HepG2 (cell line): ENCODE results near the gene HDLBP. TPM values are rescaled to one million over a fixed set of nuclear protein-coding genes. Genes with fewer than 3 reads are reported as not detected.

ENCODE experiments used
- ATAC-seq: fragments of 200-7000 bp; cut with Tn5 transposase; 3 replicates; pipeline ENCODE4 v1.9.1; 2020; ENCODE audit warnings: mild to moderate bottlenecking, moderate library complexity
- BruUV-seq: library from RNA; stranded (reverse); fragments of 400-500 nt; replicated peaks from 2 replicates; lab custom pipeline; 2021; lab: Mats Ljungman, UMichigan
- CTCF ChIA-PET: fragments of 300-600 bp; formaldehyde crosslinking; extraction: SDS; loops from one replicate; lab custom pipeline; 2021; ENCODE audit warnings: low total read pairs, inconsistent platforms, low intra/inter-chr PET ratio; lab: Yijun Ruan, JAX
- POLR2A ChIA-PET: fragments of 350-600 bp; sonication (Branson Sonifier 250); formaldehyde crosslinking; loops from one replicate; lab custom pipeline; 2020; ENCODE audit warnings: antibody characterized with exemption, inconsistent platforms; lab: Yijun Ruan, JAX
- DNase-seq: peaks from one replicate; pipeline ENCODE4 v3.0.0-alpha.2; 2015; ENCODE audit warnings: low spot score
- FAIRE-seq: peaks from 3 replicates; lab custom pipeline; 2011; peaks lifted over from hg19 to GRCh38; lab: Jason Lieb, UNC
- H2AFZ ChIP-seq: one replicate; pipeline ENCODE4 v1.6.1; 2011; ENCODE audit warnings: low read length, inconsistent platforms
- H3K27ac ChIP-seq: fragments of 300-600 bp; 3 replicates; pipeline ENCODE4 v1.8.0; 2011; ENCODE audit warnings: mixed run types, mild to moderate bottlenecking, mixed read lengths, low read length, inconsistent platforms; ENCODE audit not compliant: insufficient read depth; ENCODE audit errors: extremely low read length
- H3K27me3 ChIP-seq, 2 experiments: fragments of 200-600 bp in 1 of 2; 2 replicates in 1 of 2; 3 replicates in 1 of 2; pipeline versions ENCODE4 v1.6.0 to v1.8.0; 2011; ENCODE audit warnings: low read length in 2 of 2, mild to moderate bottlenecking in 2 of 2, moderate library complexity in 2 of 2, inconsistent platforms in 1 of 2; ENCODE audit not compliant: insufficient read depth in 2 of 2, control insufficient read depth in 1 of 2
- H3K36me3 ChIP-seq, 2 experiments: fragments of 200-600 bp in 1 of 2; replicated peaks in 1 of 2; 2 replicates in 1 of 2; 3 replicates in 1 of 2; pipeline versions ENCODE4 v1.5.1 to v1.8.0; 2011; ENCODE audit warnings: low read length in 2 of 2, inconsistent platforms in 1 of 2; ENCODE audit not compliant: insufficient read depth in 2 of 2, control insufficient read depth in 1 of 2
- H3K4me1 ChIP-seq: 2 replicates; pipeline ENCODE4 v1.5.1; 2012; ENCODE audit warnings: low read length, inconsistent platforms; ENCODE audit not compliant: insufficient read depth
- H3K4me2 ChIP-seq: 2 replicates; pipeline ENCODE4 v1.6.0; 2011; ENCODE audit warnings: low read depth, low read length, inconsistent platforms
- H3K4me3 ChIP-seq, 3 experiments: fragments of 200-600 bp in 1 of 3; sonication (generic), shearing (Covaris generic) in 1 of 3; replicated peaks in 1 of 3; 2 replicates each; pipeline ENCODE4 v1.5.1; 2011 to 2016; ENCODE audit warnings: low read length in 3 of 3, inconsistent platforms in 2 of 3, low read depth in 2 of 3, mild to moderate bottlenecking in 2 of 3, control low read depth in 1 of 3, mixed read lengths in 1 of 3; ENCODE audit not compliant: insufficient read depth in 1 of 3
- H3K79me2 ChIP-seq: one replicate; pipeline ENCODE4 v1.6.1; 2011; ENCODE audit warnings: low read length, inconsistent platforms; ENCODE audit not compliant: insufficient read depth
- H3K9ac ChIP-seq: 2 replicates; pipeline ENCODE4 v1.6.0; 2011; ENCODE audit warnings: mild to moderate bottlenecking, low read depth, low read length, inconsistent platforms; ENCODE audit not compliant: insufficient read depth
- H3K9me3 ChIP-seq: 2 replicates; pipeline ENCODE4 v1.5.1; 2012; ENCODE audit warnings: mild to moderate bottlenecking, low read length
- H4K20me1 ChIP-seq: 2 replicates; pipeline ENCODE4 v1.6.0; 2011; ENCODE audit warnings: inconsistent platforms, mild to moderate bottlenecking, low read length, moderate library complexity; ENCODE audit not compliant: insufficient read depth
- KDM5A ChIP-seq: fragments of 200-600 bp; sonication (generic); IDR thresholded peaks from 2 replicates; pipeline ENCODE4 v1.7.0; 2018; ENCODE audit warnings: antibody characterized with exemption, mild to moderate bottlenecking, low read length, borderline replicate concordance
- MED13 ChIP-seq: sonication (generic); formaldehyde crosslinking; IDR thresholded peaks from 2 replicates; pipeline ENCODE4 v1.5.0; 2020; ENCODE audit warnings: missing genetic modification reagents
- SPEN ChIP-seq: sonication (generic); formaldehyde crosslinking; IDR thresholded peaks from 2 replicates; pipeline ENCODE4 v1.5.1; 2020; ENCODE audit warnings: low read depth, mild to moderate bottlenecking, missing genetic modification reagents
- ZHX2 ChIP-seq, 2 experiments: sonication (generic) in 1 of 2; formaldehyde crosslinking in 1 of 2; IDR thresholded peaks; 2 replicates each; pipeline versions ENCODE4 v1.6.1 to v1.9.0; 2014 to 2022; ENCODE audit warnings: antibody characterized with exemption in 1 of 2, borderline replicate concordance in 1 of 2, inconsistent platforms in 1 of 2, low read depth in 1 of 2, missing genetic modification reagents in 1 of 2
- ZMYM4 ChIP-seq: sonication (generic); formaldehyde crosslinking; IDR thresholded peaks from 2 replicates; pipeline ENCODE4 v1.8.1; 2023; ENCODE audit warnings: mild to moderate bottlenecking, missing genetic modification reagents
- WGBS: methylation state at CpG from one replicate; pipeline ENCODE4 v1.1.6; 2017; ENCODE audit warnings: low lambda C conversion rate; 5-methylcytosine and 5-hydroxymethylcytosine counted together
- in situ Hi-C: cut with HindIII; loops from 2 replicates; pipeline ENCODE4 v1.10.0; 2017; ENCODE audit warnings: low pct_unique_long_range_greater_than_20kb; ENCODE audit not compliant: extremely low pct_ligation_motif_present
- intact Hi-C: fragments of 100-400 bp; cut with micrococcal nuclease; formaldehyde crosslinking; loops from one replicate; pipeline ENCODE4 v1.10.0; 2022; ENCODE audit not compliant: unreplicated experiment
- polyA plus RNA-seq, 8 experiments: library from polyadenylated mRNA; depleted of rRNA in 3 of 8; stranded (reverse) in 7 of 8; unstranded in 1 of 8; fragments of >200 nt; fragmentation: Illumina TruSeq in 4 of 8; extraction: Trizol in 4 of 8; gene quantifications; 2 replicates each; pipeline versions ENCODE4 v1.2.1 to v1.2.3, GENCODE V29; 2011 to 2016; ENCODE audit warnings: low read depth in 4 of 8, missing spikeins in 1 of 8, mixed read lengths in 1 of 8; ENCODE audit not compliant: insufficient read depth in 1 of 8
- total RNA-seq, 5 experiments: library from RNA; depleted of rRNA; stranded (reverse); fragments of >200 nt; fragmentation: Illumina TruSeq; extraction: Trizol; gene quantifications; 2 replicates each; pipeline ENCODE4 v1.2.3, GENCODE V29; 2016; ENCODE audit warnings: low read depth in 1 of 5
- TF ChIP-seq, protein P1 (sequence below): sonication (generic); formaldehyde crosslinking; IDR thresholded peaks from 2 replicates; pipeline ENCODE4 v1.4.0; 2020; ENCODE audit warnings: mild to moderate bottlenecking, missing genetic modification reagents

HDLBP gene
- total and polyA plus RNA-seq, 2 of the 13 experiments (the other 11 are each of a cell fraction or from before 2014, with no cell fraction given): 464 to 707 TPM

DNA sequence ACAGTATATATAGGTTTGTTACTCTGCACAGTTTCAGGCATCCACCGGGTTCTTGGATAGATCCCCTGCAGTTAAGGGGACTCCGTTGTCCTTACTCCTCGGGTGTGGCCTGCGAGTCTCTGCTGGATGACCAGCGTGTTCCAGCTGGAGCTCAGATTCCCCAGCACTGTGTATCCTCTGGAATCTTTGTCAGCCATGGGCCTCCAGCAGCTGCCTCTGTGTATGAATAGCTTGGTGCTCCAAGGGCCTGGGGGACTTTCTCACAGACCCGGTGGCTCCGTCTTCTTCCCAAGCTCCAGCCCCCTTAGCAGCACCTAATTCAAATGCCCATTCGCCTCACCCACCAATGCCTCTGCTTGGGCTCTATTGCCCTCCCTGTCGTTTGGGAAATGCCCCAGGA lies 120.7 kb downstream of the HDLBP start:
- Histone ChIP-seq H2AFZ (no peak overlapping the region), H3K9me3 (no peaks in the 10 kb centered on the region), H3K79me2 (no peaks in the 10 kb centered on the region), H3K27me3 (peaks cover 14 to 67% of the 10 kb centered on the region in 2 experiments; a peak in 3 of 5 replicates), H3K4me2 (no peak overlapping the region), H3K4me3 (no peak overlapping the region), H3K9ac (no peak overlapping the region), H4K20me1 (no peaks in the 10 kb centered on the region)
- no TSS peak for BruUV-seq
- CTCF ChIA-PET: no interaction called here
- ATAC-seq (no peak), FAIRE-seq (no peak)
- in situ Hi-C loops: loop anchor here (5.0 kb wide), 1 partner anchor 353 kb away; no protein-coding TSS in a partner anchor
- WGBS: 53% methylated on average over 9 of the region's 9 CpGs
- intact Hi-C loops: no loop called here
- TF ChIP-seq SPEN (CRISPR knock-in tag): no peak
- no peak for TF ChIP-seq ZMYM4 (CRISPR knock-in tag)
- no peak for TF ChIP-seq MED13 (CRISPR knock-in tag)
- TF ChIP-seq, protein P1, sequence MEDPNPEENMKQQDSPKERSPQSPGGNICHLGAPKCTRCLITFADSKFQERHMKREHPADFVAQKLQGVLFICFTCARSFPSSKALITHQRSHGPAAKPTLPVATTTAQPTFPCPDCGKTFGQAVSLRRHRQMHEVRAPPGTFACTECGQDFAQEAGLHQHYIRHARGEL (CRISPR knock-in tag): no peak
- no peak for TF ChIP-seq KDM5A
- TF ChIP-seq ZHX2 (IDR thresholded peaks at IDR 0.05; ENCODE audit: low read depth): no peak
- TF ChIP-seq ZHX2 (CRISPR knock-in tag; IDR thresholded peaks at IDR 0.05; ENCODE audit: borderline replicate concordance): no peak
- TF ChIP-seq, all 625 proteins: peak for 0
- POLR2A ChIA-PET: no interaction called here
- Histone ChIP-seq H3K4me1 (peaks cover 28% of the 10 kb centered on the region), H3K36me3 (no peaks in the 10 kb centered on the region), H3K27ac (no peak overlapping the region)
- DNase-seq: no peak
